Epithelial cell of prostate (primary cell): ENCODE data around the gene CASP12.

Source experiments
- DNase-seq: peaks from one replicate; pipeline ENCODE4 v3.0.0-alpha.2; 2011; ENCODE audit warnings: low read depth, low spot score
- H3K27ac ChIP-seq: fragments of 450-650 bp; 2 replicates; pipeline ENCODE4 v1.5.1; 2017; ENCODE audit warnings: mild to moderate bottlenecking

CASP12 gene

DNA sequence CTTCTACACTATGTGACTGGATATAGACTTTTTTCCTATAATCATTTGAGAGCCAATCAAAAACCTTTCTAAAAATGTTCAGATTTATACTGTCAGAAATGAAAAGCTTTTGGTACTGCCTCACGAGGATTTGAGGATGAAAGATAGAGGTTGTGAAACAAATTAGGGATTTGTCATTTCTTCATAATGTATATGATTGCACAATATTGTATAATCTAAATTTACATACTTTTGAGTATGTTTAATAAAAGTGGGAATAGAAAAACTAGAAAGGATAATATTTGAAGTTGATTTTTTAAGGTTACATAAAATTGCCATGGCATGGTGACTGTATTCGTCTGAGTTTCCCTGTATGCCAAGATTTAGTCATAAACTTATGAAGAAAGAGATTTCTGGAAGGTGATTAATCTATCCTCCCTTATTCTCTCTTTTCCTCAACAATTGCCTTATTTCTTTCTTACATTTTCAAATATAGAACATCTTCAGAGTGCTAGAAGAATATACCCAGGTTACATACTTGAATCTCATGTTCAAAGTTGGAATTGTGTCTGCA lies 56.2 kb downstream of the CASP12 start:
- H3K27ac ChIP-seq, result no peak overlapping the region
- DNase-seq, result no peak

DNA sequence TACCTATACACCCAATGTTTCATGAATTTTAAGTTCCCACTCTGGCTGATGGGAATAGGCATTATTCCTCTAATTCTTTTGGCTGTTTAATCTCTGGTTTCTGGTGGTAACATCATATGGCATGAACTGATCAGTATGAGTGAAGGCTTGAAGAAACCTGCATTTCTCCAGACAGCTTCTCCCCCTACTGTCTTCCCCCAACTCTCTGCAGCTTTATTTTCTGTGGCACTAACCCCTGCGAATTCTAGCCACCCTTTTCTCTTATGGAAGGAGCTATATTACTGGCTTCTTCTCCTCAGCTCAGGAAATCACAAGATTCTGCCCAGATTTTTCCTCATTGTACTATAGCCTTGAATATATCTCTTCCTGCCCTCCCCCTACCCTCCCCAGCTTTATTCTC lies 57.1 kb downstream of the CASP12 start:
- H3K27ac ChIP-seq, result no peak overlapping the region
- DNase-seq, result no peak

DNA sequence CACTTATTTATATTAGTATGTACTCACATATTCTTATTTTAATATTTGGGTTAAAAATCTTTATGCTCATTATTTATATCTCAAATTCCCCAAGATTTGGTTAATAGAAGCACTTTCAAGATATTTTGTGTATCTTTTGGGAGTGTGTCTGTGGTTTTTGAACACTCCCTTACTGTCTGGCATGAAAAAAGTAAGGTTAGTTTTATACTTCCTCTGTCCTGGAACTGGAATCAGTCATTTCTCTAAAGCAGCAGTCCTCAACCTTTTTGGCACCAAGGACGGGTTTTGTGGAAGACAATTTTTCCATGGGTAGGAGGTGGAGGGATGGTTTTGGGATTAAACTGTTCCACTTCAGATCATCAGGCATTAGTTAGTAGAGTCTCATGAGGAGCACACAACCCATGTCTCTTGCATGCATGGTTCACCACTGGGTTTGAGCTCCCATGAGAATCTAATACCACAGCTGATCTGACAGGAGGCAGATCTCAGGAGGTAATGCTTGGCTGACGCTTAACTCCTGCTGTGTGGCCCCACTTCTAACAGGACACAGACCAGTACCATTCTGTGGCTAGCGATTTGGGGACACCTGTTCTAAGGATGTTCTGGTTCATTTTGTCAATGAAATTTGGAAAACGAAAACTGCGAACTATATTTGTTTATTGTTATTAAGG lies 60.2 kb downstream of the CASP12 start:
- DNase-seq, result no peak
- H3K27ac ChIP-seq, result no peak overlapping the region

DNA sequence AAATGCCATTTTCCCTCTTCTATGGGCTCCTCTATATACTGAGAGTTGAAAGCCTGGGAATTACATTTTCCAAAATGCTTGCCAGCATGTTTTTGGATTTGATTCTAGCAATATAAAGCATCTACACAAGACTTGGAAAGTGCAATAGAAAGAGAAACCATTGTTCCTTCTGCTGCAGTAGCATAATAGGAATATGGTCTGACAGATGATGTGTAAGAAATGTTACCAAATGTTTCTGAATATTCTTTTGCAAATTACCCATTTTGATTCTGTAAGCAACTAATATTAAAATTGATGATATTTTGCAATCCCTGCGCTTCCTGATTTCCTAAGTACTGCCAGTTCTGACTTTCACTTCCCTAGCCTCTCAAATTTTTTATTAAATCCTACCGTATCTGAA lies 61.6 kb downstream of the CASP12 start:
- no peak for DNase-seq
- H3K27ac ChIP-seq, result no peak overlapping the region
